Lower lobe of right lung (tissue), 2 donors: ENCODE measurements around the gene WASHC4. TPM values are rescaled to one million over a fixed set of nuclear protein-coding genes. Genes with fewer than 3 reads are reported as not detected.
"Not testable (repeated sequence)": the region's sequence is repeated elsewhere in the genome, so short reads cannot be mapped to it uniquely, and the experiment has no call there.

Source experiments
- ATAC-seq, 2 donors: fragments of 200-7000 bp; cut with Tn5 transposase; one replicate each; pipeline ENCODE4 v1.9.1; 2020 to 2022; ENCODE audit warnings: mild to moderate bottlenecking in 2 of 2, moderate library complexity in 2 of 2
- DNase-seq: peaks from one replicate; pipeline ENCODE4 v3.0.0-alpha.2; 2020
- H3K27ac ChIP-seq: fragments of 200-600 bp; one replicate; pipeline ENCODE4 v1.8.0; 2022
- H3K27me3 ChIP-seq: fragments of 200-600 bp; one replicate; pipeline ENCODE4 v1.8.0; 2022; ENCODE audit warnings: low read depth
- H3K36me3 ChIP-seq: fragments of 200-600 bp; one replicate; pipeline ENCODE4 v1.8.0; 2022; ENCODE audit warnings: mild to moderate bottlenecking
- H3K4me1 ChIP-seq: fragments of 200-600 bp; one replicate; pipeline ENCODE4 v1.8.0; 2022
- H3K4me3 ChIP-seq: fragments of 200-600 bp; one replicate; pipeline ENCODE4 v1.8.0; 2022; ENCODE audit warnings: mild to moderate bottlenecking
- H3K9me3 ChIP-seq: fragments of 200-600 bp; one replicate; pipeline ENCODE4 v1.8.0; 2022
- intact Hi-C: fragments of 100-400 bp; cut with DNase I; formaldehyde crosslinking; loops from one replicate; pipeline ENCODE4 v1.11.0; 2022
- total RNA-seq: library from RNA; stranded (reverse); fragmentation: NEBNext Ultra II Directional; extraction: Animal tissue kit (Norgen Biotek cat#: 25700); gene quantifications from one replicate; pipeline ENCODE4 v1.2.1, GENCODE V29; 2021
- TF ChIP-seq, protein P1 (sequence below): fragments of 200-600 bp; IDR thresholded peaks from one replicate; pipeline ENCODE4 v1.8.0; 2022; ENCODE audit warnings: antibody characterized with exemption, mild to moderate bottlenecking
- donor health status: DM: no; HTN: yes; CAD: no; lungs with severe emphysema.

Gene WASHC4
- total RNA-seq, 1 donor from 2014 or later: 68.9 TPM

DNA sequence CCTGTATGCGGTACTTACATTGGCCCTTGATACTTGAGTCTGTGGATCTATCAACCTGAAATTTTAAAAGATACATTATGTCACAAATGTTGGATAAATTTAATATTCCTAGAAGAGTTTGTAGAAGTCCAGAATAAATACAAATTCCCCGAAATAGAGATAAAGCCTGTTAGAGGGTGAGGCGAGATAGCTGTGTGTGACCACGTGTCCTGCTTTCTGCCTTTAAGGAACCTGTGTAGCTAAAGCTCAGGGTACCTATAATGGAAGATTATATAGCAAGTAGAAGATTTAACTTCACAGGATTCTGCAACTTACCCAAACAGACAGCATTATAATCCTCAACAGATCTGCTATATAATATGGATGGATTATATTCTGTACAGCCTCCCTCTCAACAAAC lies 69.7 kb downstream of the WASHC4 start:
- H3K27ac ChIP-seq: no peak overlapping the region
- ATAC-seq (no peak), DNase-seq (no peak)
- no peaks in the 10 kb centered on the region for H3K27me3 ChIP-seq
- H3K4me3 ChIP-seq: no peak overlapping the region
- H3K36me3 ChIP-seq: peaks cover 64% of the 10 kb centered on the region
- TF ChIP-seq, protein P1, sequence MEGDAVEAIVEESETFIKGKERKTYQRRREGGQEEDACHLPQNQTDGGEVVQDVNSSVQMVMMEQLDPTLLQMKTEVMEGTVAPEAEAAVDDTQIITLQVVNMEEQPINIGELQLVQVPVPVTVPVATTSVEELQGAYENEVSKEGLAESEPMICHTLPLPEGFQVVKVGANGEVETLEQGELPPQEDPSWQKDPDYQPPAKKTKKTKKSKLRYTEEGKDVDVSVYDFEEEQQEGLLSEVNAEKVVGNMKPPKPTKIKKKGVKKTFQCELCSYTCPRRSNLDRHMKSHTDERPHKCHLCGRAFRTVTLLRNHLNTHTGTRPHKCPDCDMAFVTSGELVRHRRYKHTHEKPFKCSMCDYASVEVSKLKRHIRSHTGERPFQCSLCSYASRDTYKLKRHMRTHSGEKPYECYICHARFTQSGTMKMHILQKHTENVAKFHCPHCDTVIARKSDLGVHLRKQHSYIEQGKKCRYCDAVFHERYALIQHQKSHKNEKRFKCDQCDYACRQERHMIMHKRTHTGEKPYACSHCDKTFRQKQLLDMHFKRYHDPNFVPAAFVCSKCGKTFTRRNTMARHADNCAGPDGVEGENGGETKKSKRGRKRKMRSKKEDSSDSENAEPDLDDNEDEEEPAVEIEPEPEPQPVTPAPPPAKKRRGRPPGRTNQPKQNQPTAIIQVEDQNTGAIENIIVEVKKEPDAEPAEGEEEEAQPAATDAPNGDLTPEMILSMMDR: no peak
- no peaks in the 10 kb centered on the region for H3K9me3 ChIP-seq
- intact Hi-C loops: no loop called here
- no peaks in the 10 kb centered on the region for H3K4me1 ChIP-seq

DNA sequence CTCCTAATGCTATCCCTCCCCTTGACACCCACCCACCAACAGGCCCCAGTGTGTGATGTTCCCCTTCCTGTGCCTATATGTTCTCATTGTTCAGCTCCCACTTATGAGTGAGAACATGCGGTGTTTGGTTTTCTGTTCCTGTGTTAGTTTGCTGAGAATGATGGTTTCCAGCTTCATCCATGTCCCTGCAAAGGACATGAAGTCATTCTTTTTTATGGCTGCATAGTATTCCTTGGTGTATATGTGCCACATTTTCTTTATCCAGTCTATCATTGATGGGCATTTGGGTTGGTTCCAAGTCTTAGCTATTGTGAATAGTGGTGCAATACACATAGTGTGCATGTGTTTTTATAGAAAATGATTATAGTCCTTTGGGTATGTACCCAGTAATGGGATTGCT lies 71.6 kb downstream of the WASHC4 start:
- H3K4me3 ChIP-seq, ATAC-seq, intact Hi-C loops: not testable (repeated sequence)

DNA sequence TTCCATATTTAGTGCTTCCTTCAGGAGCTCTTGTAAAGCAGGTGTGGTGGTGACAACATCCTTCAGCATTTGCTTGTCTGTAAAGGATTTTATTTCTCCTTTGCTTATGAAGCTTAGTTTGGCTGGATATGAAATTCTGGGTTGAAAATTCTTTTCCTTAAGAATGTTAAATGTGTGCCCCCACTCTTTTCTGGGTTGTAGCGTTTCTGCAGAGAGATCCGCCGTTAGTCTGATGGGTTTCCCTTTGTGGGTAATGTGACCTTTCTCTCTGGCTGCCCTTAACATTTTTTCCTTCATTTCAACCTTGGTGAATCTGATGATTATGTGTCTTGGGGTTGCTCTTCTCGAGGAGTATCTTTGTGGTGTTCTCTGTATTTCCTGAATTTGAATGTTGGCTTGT lies 75.9 kb downstream of the WASHC4 start:
- H3K4me3 ChIP-seq, H3K9me3 ChIP-seq, H3K27me3 ChIP-seq, H3K4me1 ChIP-seq, DNase-seq, H3K27ac ChIP-seq, intact Hi-C loops, ATAC-seq: not testable (repeated sequence)
- H3K36me3 ChIP-seq: peaks cover 51% of the 10 kb centered on the region

More for the DNA sequence above, 71.6 kb downstream of the WASHC4 start:
- H3K4me1 ChIP-seq, H3K27ac ChIP-seq, H3K27me3 ChIP-seq, DNase-seq, H3K9me3 ChIP-seq: not testable (repeated sequence)
- peaks cover 51% of the 10 kb centered on the region for H3K36me3 ChIP-seq

DNA sequence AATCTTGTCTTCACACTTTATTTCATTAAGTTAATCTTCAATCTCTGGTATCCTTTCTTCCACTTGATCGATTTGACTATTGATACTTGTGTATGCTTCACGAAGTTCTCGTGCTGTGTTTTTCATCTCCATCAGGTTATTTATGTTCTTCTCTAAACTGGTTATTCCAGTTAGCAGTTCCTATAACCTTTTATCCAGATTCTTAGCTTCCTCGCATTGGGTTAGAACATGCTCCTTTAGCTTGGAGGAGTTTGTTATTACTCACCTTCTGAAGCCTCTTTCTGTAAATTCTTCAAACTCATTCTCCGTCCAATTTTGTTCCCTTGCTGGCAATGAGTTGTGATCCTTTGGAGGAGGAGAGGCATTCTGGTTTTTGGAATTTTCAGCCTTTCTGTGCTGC lies 76.4 kb downstream of the WASHC4 start:
- H3K4me3 ChIP-seq, H3K9me3 ChIP-seq, H3K4me1 ChIP-seq, DNase-seq, H3K27ac ChIP-seq, ATAC-seq, H3K27me3 ChIP-seq, intact Hi-C loops: not testable (repeated sequence)
- H3K36me3 ChIP-seq: peaks cover 54% of the 10 kb centered on the region

DNA sequence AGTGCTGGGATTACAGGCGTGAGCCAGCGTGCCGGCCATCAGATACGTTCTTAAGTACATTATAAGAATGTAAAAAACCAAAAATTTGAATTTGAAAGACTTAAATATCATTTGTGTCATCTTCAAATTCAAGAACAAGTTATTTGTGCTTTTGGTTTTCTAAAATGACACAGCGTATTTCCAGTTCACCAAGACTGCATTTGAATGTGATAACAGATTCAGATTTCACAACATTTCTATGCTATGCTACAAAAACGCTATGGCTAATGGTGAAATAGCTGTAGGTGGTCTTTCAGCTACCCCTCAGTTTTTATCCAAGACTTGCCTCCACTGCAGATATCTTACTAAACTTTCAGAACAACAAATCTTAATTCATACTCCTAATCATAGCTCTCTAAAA lies 81.8 kb downstream of the WASHC4 start:
- Histone ChIP-seq H3K9me3 (no peaks in the 10 kb centered on the region), H3K4me3 (no peak overlapping the region), H3K4me1 (no peaks in the 10 kb centered on the region), H3K36me3 (peaks cover 98% of the 10 kb centered on the region), H3K27ac (no peak overlapping the region), H3K27me3 (no peaks in the 10 kb centered on the region)
- intact Hi-C loops: no loop called here
- DNase-seq: no peak
- ATAC-seq: no peak
- TF ChIP-seq, protein P1: no peak

DNA sequence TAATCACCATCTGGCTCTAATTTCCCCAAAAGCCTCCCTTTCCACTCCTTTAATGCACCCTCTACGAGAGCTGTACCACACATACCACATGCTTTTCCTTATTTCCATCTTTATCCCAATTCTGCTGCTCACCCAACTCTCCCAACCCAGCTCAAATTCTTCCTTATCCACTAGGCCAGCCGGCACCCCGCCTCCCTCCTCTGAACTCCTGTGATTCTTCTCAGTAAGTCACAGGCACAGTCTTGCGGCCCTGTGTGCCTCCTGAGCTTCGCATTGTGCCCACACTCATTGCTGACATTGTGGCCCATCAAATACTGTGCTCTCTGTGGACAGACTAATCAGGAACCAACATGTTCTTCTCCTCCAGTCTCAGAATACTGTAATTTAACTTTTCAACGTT lies 83.0 kb downstream of the WASHC4 start:
- ATAC-seq: no peak
- H3K36me3 ChIP-seq: peaks cover 98% of the 10 kb centered on the region
- H3K4me3 ChIP-seq: no peak overlapping the region
- DNase-seq: no peak
- H3K9me3 ChIP-seq: no peaks in the 10 kb centered on the region
- no peak overlapping the region for H3K27ac ChIP-seq
- no peaks in the 10 kb centered on the region for H3K4me1 ChIP-seq
- no peaks in the 10 kb centered on the region for H3K27me3 ChIP-seq
- intact Hi-C loops: no loop called here
- TF ChIP-seq, protein P1: no peak

DNA sequence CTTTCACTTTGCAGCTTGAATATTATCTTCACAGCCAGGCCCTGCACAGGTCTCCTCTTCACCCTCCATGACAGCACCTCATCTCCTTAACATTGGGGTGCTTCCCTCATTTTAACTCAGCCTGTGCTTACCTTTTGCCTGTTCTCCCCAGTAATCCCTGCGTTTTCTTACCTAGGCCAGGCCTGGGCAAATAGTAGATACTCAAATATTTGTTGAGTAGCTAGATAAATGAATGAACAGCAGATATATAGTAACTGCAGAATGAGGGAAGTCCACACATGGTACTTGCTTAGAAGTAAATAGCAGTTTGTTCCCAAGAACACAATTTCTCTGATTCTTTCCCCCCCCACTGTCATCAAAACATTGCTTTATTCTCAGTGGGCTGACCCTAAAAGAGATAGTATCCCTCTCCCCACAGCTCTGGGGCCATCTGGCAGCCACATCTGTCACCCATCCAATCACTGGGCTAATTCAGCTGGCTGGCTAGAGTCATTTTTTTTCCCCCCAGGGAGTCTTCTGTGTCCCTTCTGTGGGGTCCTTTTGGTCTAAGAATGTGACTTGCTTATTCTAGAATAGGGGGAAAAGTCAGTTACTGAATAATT lies 85.2 kb downstream of the WASHC4 start:
- DNase-seq (no peak), ATAC-seq (no peak)
- TF ChIP-seq, protein P1: no peak
- no peaks in the 10 kb centered on the region for H3K27me3 ChIP-seq
- H3K4me3 ChIP-seq: no peak overlapping the region
- no peaks in the 10 kb centered on the region for H3K9me3 ChIP-seq
- no peak overlapping the region for H3K27ac ChIP-seq
- H3K36me3 ChIP-seq: peaks cover 99% of the 10 kb centered on the region
- intact Hi-C loops: no loop called here
- H3K4me1 ChIP-seq: no peaks in the 10 kb centered on the region
